Mammary epithelial cell (primary cell): ENCODE measurements around the gene AFM.

Experiments
- EZH2 ChIP-seq: IDR thresholded peaks from 2 replicates; pipeline ENCODE4 v1.6.1; 2012; ENCODE audit warnings: low read length, inconsistent platforms, borderline replicate concordance
- TF ChIP-seq, protein P1 (sequence below), 2 donors: IDR thresholded peaks in 1 of 2; conservative IDR thresholded peaks in 1 of 2; 2 replicates each; pipeline ENCODE4 v1.5.1; 2011 to 2012; ENCODE audit warnings: inconsistent platforms in 2 of 2, low read length in 2 of 2, mild to moderate bottlenecking in 2 of 2, control low read depth in 1 of 2, low read depth in 1 of 2; ENCODE audit not compliant: insufficient read depth in 1 of 2; ENCODE audit errors: extremely low read depth in 1 of 2

DNA sequence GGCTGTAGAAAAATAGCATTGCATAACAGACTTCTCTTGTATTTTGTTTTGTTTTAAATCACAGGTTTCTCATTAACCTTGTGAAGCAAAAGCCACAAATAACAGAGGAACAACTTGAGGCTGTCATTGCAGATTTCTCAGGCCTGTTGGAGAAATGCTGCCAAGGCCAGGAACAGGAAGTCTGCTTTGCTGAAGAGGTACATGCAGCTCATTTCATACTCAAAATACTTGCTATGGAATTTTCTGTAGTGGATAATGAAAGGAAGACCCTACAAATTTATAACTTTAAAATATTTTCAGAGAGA is 27.9 kb upstream of the AFM start:
- TF ChIP-seq, protein P1, sequence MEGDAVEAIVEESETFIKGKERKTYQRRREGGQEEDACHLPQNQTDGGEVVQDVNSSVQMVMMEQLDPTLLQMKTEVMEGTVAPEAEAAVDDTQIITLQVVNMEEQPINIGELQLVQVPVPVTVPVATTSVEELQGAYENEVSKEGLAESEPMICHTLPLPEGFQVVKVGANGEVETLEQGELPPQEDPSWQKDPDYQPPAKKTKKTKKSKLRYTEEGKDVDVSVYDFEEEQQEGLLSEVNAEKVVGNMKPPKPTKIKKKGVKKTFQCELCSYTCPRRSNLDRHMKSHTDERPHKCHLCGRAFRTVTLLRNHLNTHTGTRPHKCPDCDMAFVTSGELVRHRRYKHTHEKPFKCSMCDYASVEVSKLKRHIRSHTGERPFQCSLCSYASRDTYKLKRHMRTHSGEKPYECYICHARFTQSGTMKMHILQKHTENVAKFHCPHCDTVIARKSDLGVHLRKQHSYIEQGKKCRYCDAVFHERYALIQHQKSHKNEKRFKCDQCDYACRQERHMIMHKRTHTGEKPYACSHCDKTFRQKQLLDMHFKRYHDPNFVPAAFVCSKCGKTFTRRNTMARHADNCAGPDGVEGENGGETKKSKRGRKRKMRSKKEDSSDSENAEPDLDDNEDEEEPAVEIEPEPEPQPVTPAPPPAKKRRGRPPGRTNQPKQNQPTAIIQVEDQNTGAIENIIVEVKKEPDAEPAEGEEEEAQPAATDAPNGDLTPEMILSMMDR (conservative IDR thresholded peaks at IDR 0.05 in 1 of 2, IDR thresholded peaks at IDR 0.05 in 1 of 2; ENCODE audit: extremely low read depth in 1 of 2, insufficient read depth in 1 of 2, low read depth in 1 of 2, low read length in 2 of 2) = no peak
- no peak for TF ChIP-seq EZH2
